Thoracic aorta (tissue), 2 donors: ENCODE data around the gene IP6K3. TPM values are rescaled to one million over a fixed set of nuclear protein-coding genes. Genes with fewer than 3 reads are reported as not detected.
A peak's percentile ranks its signal among the peaks of the same experiment; 100 is the strongest.

Source experiments
- ATAC-seq: fragments of 150-250 bp; one replicate; pipeline ENCODE4 v1.8.0; 2017; ENCODE audit warnings: low read depth; ENCODE audit not compliant: insufficient number of reproducible peaks, low FRiP score
- DNase-seq: peaks from one replicate; pipeline ENCODE4 v3.0.0-alpha.2; 2020; ENCODE audit warnings: low spot score
- H3K27ac ChIP-seq, 2 donors: fragments of 200-600 bp; sonication (generic); 1 replicate in 1 of 2; 2 replicates in 1 of 2; pipeline ENCODE4 v1.5.1; 2016; ENCODE audit warnings: mild to moderate bottlenecking in 2 of 2, moderate library complexity in 2 of 2
- H3K27me3 ChIP-seq: fragments of 200-600 bp; sonication (generic); replicated peaks from 2 replicates; pipeline ENCODE4 v1.6.0; 2016; ENCODE audit warnings: mild to moderate bottlenecking; ENCODE audit not compliant: insufficient read depth
- H3K36me3 ChIP-seq: fragments of 200-600 bp; sonication (generic); one replicate; pipeline ENCODE4 v1.5.1; 2016
- H3K4me1 ChIP-seq, 2 donors: fragments of 200-600 bp; sonication (generic); 1 replicate in 1 of 2; 2 replicates in 1 of 2; pipeline versions ENCODE4 v1.5.1 to v1.6.0; 2016; ENCODE audit warnings: low read depth in 2 of 2, mild to moderate bottlenecking in 1 of 2; ENCODE audit not compliant: control insufficient read depth in 1 of 2
- H3K4me3 ChIP-seq: fragments of 200-600 bp; sonication (generic); 2 replicates; pipeline ENCODE4 v1.5.1; 2016; ENCODE audit warnings: mild to moderate bottlenecking
- H3K9me3 ChIP-seq: fragments of 200-600 bp; sonication (generic); 2 replicates; pipeline ENCODE4 v1.5.1; 2016
- total RNA-seq, 2 donors: library from RNA; depleted of rRNA; stranded (reverse); fragments of >200 nt; gene quantifications; one replicate each; pipeline versions ENCODE4 v1.1.0 to v1.2.3, GENCODE V29; 2016
- TF ChIP-seq, protein P1 (sequence below): fragments of 200-600 bp; sonication (generic); IDR thresholded peaks from one replicate; pipeline ENCODE4 v1.5.1; 2019; ENCODE audit warnings: antibody characterized with exemption

The IP6K3 gene
- total RNA-seq, 2 donors from 2014 or later = 0.27 to 0.56 TPM

DNA sequence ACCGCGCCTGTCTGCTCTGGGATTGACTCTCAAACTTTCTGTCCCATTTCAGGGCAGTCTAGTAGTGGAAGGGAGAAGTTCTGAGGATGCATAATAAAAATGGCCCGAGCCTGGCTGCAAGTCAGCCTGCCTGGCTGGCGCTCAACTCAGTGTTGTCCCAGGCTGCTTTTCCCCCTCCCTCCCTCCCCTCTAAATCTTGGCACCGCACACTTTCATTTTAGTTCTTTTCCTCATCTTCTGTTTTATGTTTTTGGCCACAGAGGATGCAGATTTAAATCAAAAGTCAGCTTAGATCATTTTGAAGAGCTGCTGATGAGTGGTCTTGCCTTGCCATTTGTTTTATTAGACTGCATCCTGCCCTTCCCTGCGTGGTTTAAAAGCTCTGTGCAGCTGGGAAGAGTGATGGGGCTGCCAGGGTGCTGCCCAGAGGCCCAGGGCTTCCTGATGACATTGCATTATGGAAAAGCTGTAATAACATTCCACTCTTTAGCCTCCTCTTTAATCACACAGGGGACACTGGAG lies 28.7 kb downstream of the IP6K3 start:
- Histone ChIP-seq H3K27ac (peak overlapping the region; percentile 46 to 53), H3K4me3 (no peak overlapping the region), H3K4me1 (peaks cover 5 to 11% of the 10 kb centered on the region in 2 donors), H3K27me3 (no peaks in the 10 kb centered on the region), H3K9me3 (no peaks in the 10 kb centered on the region), H3K36me3 (no peaks in the 10 kb centered on the region)
- no peak for ATAC-seq
- TF ChIP-seq, protein P1, sequence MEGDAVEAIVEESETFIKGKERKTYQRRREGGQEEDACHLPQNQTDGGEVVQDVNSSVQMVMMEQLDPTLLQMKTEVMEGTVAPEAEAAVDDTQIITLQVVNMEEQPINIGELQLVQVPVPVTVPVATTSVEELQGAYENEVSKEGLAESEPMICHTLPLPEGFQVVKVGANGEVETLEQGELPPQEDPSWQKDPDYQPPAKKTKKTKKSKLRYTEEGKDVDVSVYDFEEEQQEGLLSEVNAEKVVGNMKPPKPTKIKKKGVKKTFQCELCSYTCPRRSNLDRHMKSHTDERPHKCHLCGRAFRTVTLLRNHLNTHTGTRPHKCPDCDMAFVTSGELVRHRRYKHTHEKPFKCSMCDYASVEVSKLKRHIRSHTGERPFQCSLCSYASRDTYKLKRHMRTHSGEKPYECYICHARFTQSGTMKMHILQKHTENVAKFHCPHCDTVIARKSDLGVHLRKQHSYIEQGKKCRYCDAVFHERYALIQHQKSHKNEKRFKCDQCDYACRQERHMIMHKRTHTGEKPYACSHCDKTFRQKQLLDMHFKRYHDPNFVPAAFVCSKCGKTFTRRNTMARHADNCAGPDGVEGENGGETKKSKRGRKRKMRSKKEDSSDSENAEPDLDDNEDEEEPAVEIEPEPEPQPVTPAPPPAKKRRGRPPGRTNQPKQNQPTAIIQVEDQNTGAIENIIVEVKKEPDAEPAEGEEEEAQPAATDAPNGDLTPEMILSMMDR = no peak
- no peak for DNase-seq

DNA sequence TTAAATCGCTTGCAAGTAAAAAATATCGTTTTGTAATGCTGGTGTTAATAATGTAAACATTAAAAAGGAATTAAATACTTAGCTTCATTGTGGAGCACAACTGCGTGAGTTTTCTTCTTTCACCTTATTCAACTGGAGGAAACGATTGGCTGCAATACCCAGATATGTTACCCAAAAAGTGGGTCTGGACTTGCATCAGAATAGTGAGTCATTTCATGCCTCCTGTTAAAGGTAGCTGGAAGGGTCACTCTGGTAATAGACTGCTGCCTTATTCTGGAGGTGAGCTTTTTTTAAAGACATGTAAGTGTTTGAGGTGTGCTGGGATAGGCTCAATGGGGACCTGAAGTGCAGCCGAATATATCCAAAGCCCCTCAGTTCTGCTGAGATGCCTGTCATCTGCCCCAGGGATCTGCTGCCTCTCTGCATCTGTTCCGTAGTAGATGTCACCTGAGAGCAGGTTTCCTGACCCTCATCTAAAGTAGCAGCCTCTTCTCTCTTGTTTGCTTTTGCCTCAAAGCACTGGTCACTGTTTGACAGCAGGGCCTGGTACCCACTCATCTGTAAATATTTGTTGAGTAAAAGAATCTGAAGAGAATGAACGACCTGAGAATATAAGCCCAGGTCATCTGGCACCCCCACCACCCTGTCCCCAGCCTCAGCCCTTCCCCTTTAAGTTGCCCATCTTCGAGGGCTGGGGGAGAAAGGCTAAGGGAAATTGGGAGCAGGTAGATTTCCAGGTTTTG lies 29.6 kb downstream of the IP6K3 start:
- TF ChIP-seq, protein P1 = no peak
- H3K4me1 ChIP-seq = peaks cover 5 to 13% of the 10 kb centered on the region in 2 donors
- ATAC-seq (no peak), DNase-seq (no peak)
- H3K4me3 ChIP-seq = no peak overlapping the region
- peak overlapping the region; percentile 46 to 53 for H3K27ac ChIP-seq
- H3K36me3 ChIP-seq = no peaks in the 10 kb centered on the region
- H3K9me3 ChIP-seq = no peaks in the 10 kb centered on the region
- H3K27me3 ChIP-seq = no peaks in the 10 kb centered on the region

DNA sequence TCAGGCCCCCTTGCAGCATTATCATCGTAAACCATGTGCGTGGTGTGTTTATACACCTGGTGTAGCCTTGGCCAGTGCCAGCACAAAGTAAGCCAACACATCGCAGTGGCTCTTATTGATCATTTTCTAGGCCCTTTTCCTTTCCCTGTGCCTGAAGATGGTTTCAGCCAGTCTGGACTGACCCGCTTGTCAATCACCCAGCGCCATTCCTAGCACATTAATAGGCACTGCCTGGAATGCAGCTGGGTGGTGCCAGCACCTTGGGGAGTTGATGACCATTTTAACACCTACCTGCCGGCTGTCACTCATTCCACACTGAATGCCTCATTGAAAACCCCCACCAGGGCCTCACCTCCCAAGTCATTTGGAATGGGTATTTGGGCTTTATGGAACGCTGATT lies 30.3 kb downstream of the IP6K3 start:
- no peak overlapping the region for H3K4me3 ChIP-seq
- H3K4me1 ChIP-seq = peaks cover 7 to 16% of the 10 kb centered on the region in 2 donors
- no peaks in the 10 kb centered on the region for H3K27me3 ChIP-seq
- ATAC-seq = no peak
- no peak overlapping the region for H3K27ac ChIP-seq
- no peaks in the 10 kb centered on the region for H3K9me3 ChIP-seq
- no peak for DNase-seq
- no peaks in the 10 kb centered on the region for H3K36me3 ChIP-seq
- TF ChIP-seq, protein P1 = no peak

DNA sequence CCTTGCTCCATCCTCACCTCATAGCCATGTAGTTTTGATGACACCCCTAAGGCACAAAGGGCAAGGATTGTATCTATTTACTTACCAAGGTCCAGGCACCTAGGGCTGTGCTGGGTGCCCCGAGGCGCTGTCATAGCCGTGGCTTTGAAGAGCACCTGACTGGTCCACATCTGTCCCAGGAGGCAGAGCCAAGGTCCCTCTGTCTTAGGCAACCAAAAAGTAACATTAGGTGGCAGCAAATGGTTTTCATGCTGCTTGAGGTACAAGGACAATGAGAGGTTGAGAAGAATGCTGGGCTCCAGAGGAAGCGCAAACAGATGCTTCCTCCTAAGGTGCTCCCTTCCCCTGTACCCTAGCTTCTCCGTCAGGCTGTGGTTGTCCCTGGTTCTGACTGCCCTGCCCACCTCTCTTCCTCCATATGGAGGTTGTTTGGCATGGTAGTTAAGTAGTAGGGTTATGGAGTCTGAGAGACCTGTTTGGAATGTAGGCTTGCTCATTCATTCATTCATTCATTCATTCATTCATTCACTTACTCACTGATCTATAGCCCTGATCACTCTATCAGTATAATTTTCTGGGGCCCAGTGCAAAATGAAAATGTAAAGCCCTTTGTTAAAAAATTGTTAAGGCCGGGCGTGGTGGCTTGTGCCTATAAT lies 32.2 kb downstream of the IP6K3 start:
- Histone ChIP-seq H3K27ac (no peak overlapping the region), H3K27me3 (no peaks in the 10 kb centered on the region), H3K9me3 (no peaks in the 10 kb centered on the region), H3K4me1 (peaks cover 11 to 25% of the 10 kb centered on the region in 2 donors), H3K4me3 (no peak overlapping the region), H3K36me3 (no peaks in the 10 kb centered on the region)
- TF ChIP-seq, protein P1 = no peak
- no peak for ATAC-seq
- DNase-seq = no peak

DNA sequence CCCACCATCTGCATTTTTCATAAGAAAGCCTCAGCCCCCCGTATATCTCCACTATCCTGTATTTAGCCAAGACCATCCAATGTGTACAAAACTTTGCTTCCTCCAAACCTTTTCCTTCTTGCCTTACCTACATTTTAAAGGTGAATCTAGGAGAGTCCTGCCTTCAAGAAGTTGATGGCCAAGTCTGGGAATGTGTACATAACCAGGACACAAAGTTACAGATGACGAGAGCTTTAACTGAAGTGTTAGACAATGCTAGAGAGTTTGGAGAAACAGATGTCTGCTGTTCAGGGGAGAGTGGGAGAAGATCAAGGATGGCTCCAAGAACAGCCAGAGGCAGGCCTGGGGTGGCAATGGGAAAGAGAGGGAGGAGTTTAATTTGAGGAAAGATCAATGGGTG lies 32.9 kb downstream of the IP6K3 start:
- Histone ChIP-seq H3K4me3 (no peak overlapping the region), H3K27me3 (no peaks in the 10 kb centered on the region), H3K36me3 (no peaks in the 10 kb centered on the region), H3K27ac (no peak overlapping the region), H3K9me3 (no peaks in the 10 kb centered on the region), H3K4me1 (peaks cover 11 to 25% of the 10 kb centered on the region in 2 donors)
- no peak for DNase-seq
- TF ChIP-seq, protein P1 = no peak
- no peak for ATAC-seq
